Right renal pelvis (tissue), 4 donors: Measurements from ENCODE around the gene CXCL11. TPM values are rescaled to one million over a fixed set of nuclear protein-coding genes. Genes with fewer than 3 reads are reported as not detected.
"Not testable (repeated sequence)": the region's sequence is repeated elsewhere in the genome, so short reads cannot be mapped to it uniquely, and the experiment has no call there.

Experiments used
- DNase-seq, 4 donors: peaks; one replicate each; pipeline ENCODE4 v3.0.0-alpha.2; 2013; ENCODE audit warnings: low read depth in 4 of 4, low spot score in 3 of 4, missing footprints in 1 of 4
- polyA plus RNA-seq, 4 donors: library from polyadenylated mRNA; unstranded; fragments of 120-200 nt; gene quantifications; one replicate each; pipeline ENCODE4 v1.2.1, GENCODE V29; 2013; ENCODE audit not compliant: insufficient read length in 4 of 4

The CXCL11 gene
- polyA plus RNA-seq = under 1 TPM; 0.33 to 0.45 (median 0.41) TPM

- DNase-seq = no peak
Observed at GRCh38 chr4:76035799-76036380, at the start of gene CXCL11. TSS of gene CXCL11 (minus strand) at chr4:76036070. CDS start at chr4:76035987, 83 bp downstream.

- DNase-seq = no peak
Observed at GRCh38 chr4:76084542-76084941, 48.7 kb upstream of the CXCL11 start.

GRCh38 chr4:76083386-76083988 is 47.6 kb upstream of the CXCL11 start:
- no peak for DNase-seq

- DNase-seq = no peak
Observed at GRCh38 chr4:76078033-76078613, 42.3 kb upstream of the CXCL11 start.

- DNase-seq = no peak
Observed at GRCh38 chr4:76074993-76075600, 39.2 kb upstream of the CXCL11 start.

DNA sequence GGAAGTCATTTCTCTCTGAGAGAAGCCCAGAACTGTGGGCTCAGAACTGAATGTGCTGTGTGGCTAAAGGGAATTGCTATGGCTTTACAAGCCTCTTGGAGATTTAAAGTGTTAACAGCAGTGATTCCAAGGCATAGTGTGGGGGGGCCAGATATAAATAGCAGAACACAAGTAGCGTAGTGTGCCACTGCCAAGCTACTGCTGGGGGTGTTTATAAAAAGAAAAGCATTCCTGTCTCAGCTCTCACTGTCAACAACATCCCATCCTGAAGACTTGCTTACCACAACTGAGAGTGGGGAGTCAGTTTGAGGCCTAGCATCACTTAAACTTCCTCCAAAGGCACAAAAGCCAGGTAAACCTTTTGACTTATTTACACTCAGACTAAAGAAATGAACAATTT is 38.6 kb upstream of the CXCL11 start, which contains the start of gene ART3:
ART3 (plus strand) TSS at position 242 of the 400 bp plus-strand sequence. CDS start 1,181 bp downstream, outside the sequence.
- DNase-seq = no peak

GRCh38 chr4:76072760-76073159 is 36.9 kb upstream of the CXCL11 start:
- no peak for DNase-seq

DNA sequence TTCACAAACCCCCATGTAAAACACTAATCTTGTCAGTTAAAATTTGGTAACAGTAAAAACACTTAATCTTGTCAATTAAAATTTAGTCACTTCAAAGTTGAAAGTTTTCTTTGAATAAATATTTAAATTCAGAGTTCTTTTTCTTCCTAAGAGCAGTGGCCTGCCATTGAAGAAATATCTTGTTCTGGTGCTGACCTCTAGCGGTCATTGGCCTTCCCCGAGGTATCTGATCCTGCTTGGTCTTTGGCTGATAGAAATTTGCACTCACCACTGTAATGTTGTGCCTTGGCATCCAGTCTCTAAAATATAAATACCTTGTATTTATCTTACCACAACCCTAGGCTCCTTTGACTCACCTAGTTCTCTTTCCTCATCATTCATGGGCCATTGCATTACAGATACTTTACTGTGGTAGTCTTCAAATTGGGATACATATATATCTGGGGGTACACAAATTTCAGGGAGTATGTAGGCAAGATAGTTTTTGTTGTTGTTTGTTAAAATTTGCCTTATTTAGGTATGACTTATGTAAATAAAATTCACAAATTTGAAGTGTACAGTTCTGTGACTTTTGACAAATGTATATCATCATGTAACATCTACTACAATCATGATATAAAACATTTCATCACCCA is 31.9 kb upstream of the CXCL11 start:
- peak; percentile 41 to 75 (median 63) for DNase-seq

GRCh38 chr4:76066546-76066945 is 30.7 kb upstream of the CXCL11 start:
- DNase-seq = no peak

DNA sequence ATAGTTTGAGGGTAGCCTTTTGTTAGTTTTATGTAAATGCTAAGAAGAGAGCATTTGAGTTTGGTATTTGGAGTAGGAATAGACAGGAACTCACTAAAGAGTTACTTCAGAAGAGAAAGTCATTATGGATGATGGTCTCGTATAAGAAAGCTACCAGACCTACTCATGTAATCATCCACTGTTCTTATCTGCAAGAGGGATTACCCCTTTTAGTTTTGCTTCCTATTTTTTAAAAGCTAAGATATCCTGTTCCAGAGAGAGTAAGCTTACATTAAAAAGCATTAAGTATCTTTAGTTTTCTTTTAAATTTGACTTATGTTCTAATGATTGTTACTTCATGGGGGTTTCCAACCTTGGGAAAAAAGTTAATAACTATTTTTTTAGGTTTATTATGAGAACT is 26.1 kb upstream of the CXCL11 start:
- DNase-seq = no peak

DNA sequence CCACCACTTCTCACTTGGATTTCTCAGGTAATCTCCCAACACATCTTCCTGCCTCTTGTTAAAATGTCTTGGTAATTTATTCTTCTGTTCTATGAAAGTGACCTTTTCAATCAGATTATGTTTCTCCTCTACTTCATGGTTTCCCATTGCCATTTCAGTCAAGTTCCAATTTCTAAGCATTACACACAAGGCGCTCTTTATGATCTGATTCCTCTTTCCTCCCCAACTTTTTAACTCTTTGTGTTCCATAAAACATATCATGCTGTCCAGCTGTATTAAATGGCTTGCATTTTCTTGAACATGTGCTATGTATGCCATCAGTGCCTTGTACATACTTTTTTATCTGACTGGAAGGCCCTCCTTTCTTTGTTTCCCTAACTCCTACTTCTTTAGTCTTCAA is 25.6 kb upstream of the CXCL11 start:
- DNase-seq = no peak

DNA sequence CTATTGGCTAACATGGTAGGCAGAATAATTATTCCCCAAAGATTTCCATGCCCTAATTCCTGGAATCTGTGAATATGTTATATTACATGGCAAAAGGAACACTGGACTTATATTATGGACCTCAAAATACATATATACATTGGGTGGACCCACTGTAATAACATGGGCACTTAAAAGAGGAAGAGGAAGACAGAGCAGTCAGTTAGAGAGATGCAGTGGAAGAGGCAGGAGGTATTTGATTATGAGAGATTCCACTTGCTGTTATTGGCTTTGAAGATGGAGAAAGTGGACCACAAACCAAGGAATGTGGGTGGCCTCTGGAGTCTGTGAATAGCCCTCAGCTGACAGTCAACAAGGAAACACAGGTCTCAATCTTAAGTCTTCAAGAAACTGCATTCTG is 24.6 kb upstream of the CXCL11 start:
- DNase-seq = no peak

DNA sequence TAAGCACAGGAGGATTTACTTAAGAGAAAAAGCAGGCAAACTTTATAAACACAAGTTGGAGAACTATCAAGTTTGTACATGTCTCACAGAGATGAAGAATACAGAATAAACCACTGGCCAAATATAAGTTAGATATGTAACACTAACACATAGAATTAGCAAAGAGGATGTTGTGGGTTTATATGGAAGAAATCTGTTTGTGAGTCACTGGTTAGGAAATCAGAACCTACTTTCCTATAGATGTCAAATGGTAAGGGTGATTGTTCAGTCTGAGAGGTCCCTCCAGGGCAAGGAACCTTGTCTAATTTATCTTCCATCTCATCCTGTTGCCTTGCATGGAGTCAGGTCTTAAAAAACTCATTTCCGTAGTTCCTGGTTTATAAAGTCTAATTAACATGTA is 23.9 kb upstream of the CXCL11 start:
- no peak for DNase-seq

GRCh38 chr4:76058888-76059426 is 23.1 kb upstream of the CXCL11 start:
- DNase-seq = no peak

GRCh38 chr4:76058302-76058701 is 22.4 kb upstream of the CXCL11 start:
- DNase-seq = no peak

GRCh38 chr4:76055421-76055820 is 19.6 kb upstream of the CXCL11 start:
- no peak for DNase-seq

DNA sequence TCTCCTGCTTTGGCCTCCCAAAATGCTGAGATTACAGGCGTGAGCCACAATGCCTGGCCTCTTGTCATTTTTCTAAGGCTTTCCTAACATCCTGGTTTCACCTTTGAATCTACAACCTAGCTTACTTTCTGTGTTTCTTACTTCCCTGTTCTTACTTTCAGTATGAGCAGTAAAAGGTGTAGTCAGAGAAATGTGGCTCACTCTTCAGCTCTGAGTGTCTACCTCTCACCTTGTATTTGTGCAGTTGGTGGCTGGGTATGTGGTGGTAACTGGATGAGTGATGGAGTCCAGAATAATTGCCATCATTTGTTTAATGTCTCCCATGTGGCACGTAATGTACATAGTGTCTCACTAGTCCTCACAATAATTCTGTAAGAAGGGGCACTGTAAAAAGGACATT is 19.1 kb upstream of the CXCL11 start:
- no peak for DNase-seq

GRCh38 chr4:76053730-76054129 is 17.9 kb upstream of the CXCL11 start:
- no peak for DNase-seq

GRCh38 chr4:76050560-76051050 is 14.7 kb upstream of the CXCL11 start:
- not testable (repeated sequence) for DNase-seq

- DNase-seq = not testable (repeated sequence)
Observed at GRCh38 chr4:76049860-76050416, 14.1 kb upstream of the CXCL11 start.
